Measurements from ENCODE around the gene SHTN1. TPM values are rescaled to one million over a fixed set of nuclear protein-coding genes. Genes with fewer than 3 reads are reported as not detected.

Gene SHTN1
- total RNA-seq, 2 donors from 2014 or later = 28.1 to 30.9 TPM

GRCh38 chr10:116994113-116994890 is 10.7 kb downstream of the SHTN1 start:
- H3K9me3 ChIP-seq = no peaks in the 10 kb centered on the region
- intact Hi-C loops (cut with DNase I) = no loop called here
- DNase-seq = no peak
- no peaks in the 10 kb centered on the region for H3K27me3 ChIP-seq
- TF ChIP-seq CTCF (IDR thresholded peaks at IDR 0.05) = no peak
- H3K36me3 ChIP-seq = no peaks in the 10 kb centered on the region
- H3K9ac ChIP-seq (ENCODE audit: low read depth in 2 of 2, low read length in 2 of 2) = no peak overlapping the region
- H3K4me3 ChIP-seq = no peak overlapping the region
- H3K4me1 ChIP-seq = peaks cover 8% of the 10 kb centered on the region
- no peak overlapping the region for H3K27ac ChIP-seq

- intact Hi-C loops (cut with DNase I) = no loop called here
- Histone ChIP-seq H3K4me3 (no peak overlapping the region), H3K4me1 (peaks cover 8% of the 10 kb centered on the region), H3K9me3 (no peaks in the 10 kb centered on the region), H3K9ac (ENCODE audit: low read depth in 2 of 2, low read length in 2 of 2) (no peak overlapping the region), H3K27me3 (no peaks in the 10 kb centered on the region), H3K36me3 (no peaks in the 10 kb centered on the region), H3K27ac (no peak overlapping the region)
- DNase-seq = no peak
- no peak for TF ChIP-seq CTCF (IDR thresholded peaks at IDR 0.05)
Observed at GRCh38 chr10:116993610-116994009, 11.4 kb downstream of the SHTN1 start.

- Histone ChIP-seq H3K9ac (ENCODE audit: low read depth in 2 of 2, low read length in 2 of 2) (no peak overlapping the region), H3K27ac (no peak overlapping the region), H3K27me3 (no peaks in the 10 kb centered on the region), H3K9me3 (no peaks in the 10 kb centered on the region), H3K4me3 (no peak overlapping the region), H3K36me3 (no peaks in the 10 kb centered on the region), H3K4me1 (peaks cover 8% of the 10 kb centered on the region)
- intact Hi-C loops (cut with DNase I) = no loop called here
- DNase-seq = no peak
- TF ChIP-seq CTCF (IDR thresholded peaks at IDR 0.05) = no peak
Observed at GRCh38 chr10:116992183-116992582, 12.8 kb downstream of the SHTN1 start.

- intact Hi-C loops (cut with DNase I) = no loop called here
- no peaks in the 10 kb centered on the region for H3K9me3 ChIP-seq
- H3K4me1 ChIP-seq = no peaks in the 10 kb centered on the region
- no peaks in the 10 kb centered on the region for H3K36me3 ChIP-seq
- no peaks in the 10 kb centered on the region for H3K27me3 ChIP-seq
- no peak overlapping the region for H3K9ac ChIP-seq (ENCODE audit: low read depth in 2 of 2, low read length in 2 of 2)
- no peak for TF ChIP-seq CTCF (IDR thresholded peaks at IDR 0.05)
- no peak overlapping the region for H3K4me3 ChIP-seq
- no peak for DNase-seq
- no peak overlapping the region for H3K27ac ChIP-seq
Observed at GRCh38 chr10:116990276-116990800, 14.6 kb downstream of the SHTN1 start.

- Histone ChIP-seq H3K27me3 (no peaks in the 10 kb centered on the region), H3K27ac (no peak overlapping the region), H3K9me3 (no peaks in the 10 kb centered on the region), H3K4me3 (no peak overlapping the region), H3K36me3 (no peaks in the 10 kb centered on the region), H3K4me1 (no peaks in the 10 kb centered on the region), H3K9ac (ENCODE audit: low read depth in 2 of 2, low read length in 2 of 2) (no peak overlapping the region)
- TF ChIP-seq CTCF (IDR thresholded peaks at IDR 0.05) = no peak
- no peak for DNase-seq
- intact Hi-C loops (cut with DNase I) = no loop called here
Observed at GRCh38 chr10:116989439-116989838, 15.5 kb downstream of the SHTN1 start.

Data from colonic mucosa (tissue), 4 donors.